ENCODE data around the gene ADAM8. TPM values are rescaled to one million over a fixed set of nuclear protein-coding genes. Genes with fewer than 3 reads are reported as not detected.
"Not testable (repeated sequence)": the region's sequence is repeated elsewhere in the genome, so short reads cannot be mapped to it uniquely, and the experiment has no call there.

The ADAM8 gene
- polyA plus RNA-seq, 3 donors from 2014 or later: 143 to 294 (median 153) TPM

GRCh38 chr10:133266056-133266795, 10.4 kb downstream of the ADAM8 start:
- H3K9me3 Mint-ChIP-seq: no peaks in the 10 kb centered on the region
- peaks cover 2 to 5% (median 4%) of the 10 kb centered on the region in 3 donors for H3K27me3 Mint-ChIP-seq (ENCODE audit: low read depth in 3 of 3)
- no peak for DNase-seq
- H3K4me3 Mint-ChIP-seq: no peak overlapping the region
- peaks cover 0 to 6% (median 6%) of the 10 kb centered on the region in 3 donors for H3K36me3 Mint-ChIP-seq
- H3K4me1 Mint-ChIP-seq: peaks cover 35 to 39% of the 10 kb centered on the region in 2 donors
- peak overlapping the region in 2 of 6 donors; percentile 38 to 70 for H3K27ac Mint-ChIP-seq

DNA sequence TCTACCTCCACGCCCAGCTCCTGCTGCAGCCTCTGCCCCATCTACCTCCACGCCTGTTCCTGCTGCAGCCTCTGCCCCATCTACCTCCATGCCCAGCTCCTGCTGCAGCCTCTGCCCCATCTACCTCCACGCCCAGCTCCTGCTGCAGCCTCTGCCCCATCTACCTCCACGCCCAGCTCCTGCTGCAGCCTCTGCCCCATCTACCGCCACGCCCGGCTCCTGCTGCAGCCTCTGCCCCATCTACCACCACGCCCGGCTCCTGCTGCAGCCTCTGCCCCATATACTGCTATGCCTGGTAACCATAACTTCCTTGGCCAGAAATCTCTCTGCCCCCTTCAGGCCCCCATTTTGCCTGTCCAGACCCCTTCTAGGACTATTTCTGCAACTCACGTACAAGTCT, 11.6 kb downstream of the ADAM8 start:
- H3K4me3 Mint-ChIP-seq: peak overlapping the region in 1 of 5 donors; percentile 58
- H3K27me3 Mint-ChIP-seq (ENCODE audit: low read depth in 3 of 3): peaks cover 2 to 11% (median 4%) of the 10 kb centered on the region in 3 donors
- DNase-seq, H3K36me3 Mint-ChIP-seq, H3K9me3 Mint-ChIP-seq: not testable (repeated sequence)
- H3K27ac Mint-ChIP-seq: peak overlapping the region in 3 of 6 donors; percentile 38 to 64 (median 53)
- H3K4me1 Mint-ChIP-seq: peaks cover 47 to 51% of the 10 kb centered on the region in 2 donors

- H3K4me1 Mint-ChIP-seq: peaks cover 53 to 57% of the 10 kb centered on the region in 2 donors
- peaks cover 2 to 13% (median 4%) of the 10 kb centered on the region in 3 donors for H3K27me3 Mint-ChIP-seq (ENCODE audit: low read depth in 3 of 3)
- peak in 1 of 3 donors; percentile 11 for DNase-seq
- H3K27ac Mint-ChIP-seq: peak overlapping the region; percentile 16 to 64 (median 44)
- H3K9me3 Mint-ChIP-seq: no peaks in the 10 kb centered on the region
- H3K36me3 Mint-ChIP-seq: peaks cover 0 to 6% (median 6%) of the 10 kb centered on the region in 3 donors
- peak overlapping the region in 4 of 5 donors; percentile 33 to 57 (median 44) for H3K4me3 Mint-ChIP-seq
Measured at GRCh38 chr10:133264461-133264860, 12.2 kb downstream of the ADAM8 start.

GRCh38 chr10:133263674-133264073, 13.0 kb downstream of the ADAM8 start:
- H3K9me3 Mint-ChIP-seq: no peaks in the 10 kb centered on the region
- DNase-seq: no peak
- peaks cover 59 to 63% of the 10 kb centered on the region in 2 donors for H3K4me1 Mint-ChIP-seq
- peak overlapping the region in 2 of 5 donors; percentile 40 to 47 for H3K4me3 Mint-ChIP-seq
- peaks cover 5 to 17% (median 6%) of the 10 kb centered on the region in 3 donors for H3K27me3 Mint-ChIP-seq (ENCODE audit: low read depth in 3 of 3)
- peak overlapping the region in 3 of 6 donors; percentile 62 to 78 (median 64) for H3K27ac Mint-ChIP-seq
- peaks cover 0 to 6% (median 6%) of the 10 kb centered on the region in 3 donors for H3K36me3 Mint-ChIP-seq

DNA sequence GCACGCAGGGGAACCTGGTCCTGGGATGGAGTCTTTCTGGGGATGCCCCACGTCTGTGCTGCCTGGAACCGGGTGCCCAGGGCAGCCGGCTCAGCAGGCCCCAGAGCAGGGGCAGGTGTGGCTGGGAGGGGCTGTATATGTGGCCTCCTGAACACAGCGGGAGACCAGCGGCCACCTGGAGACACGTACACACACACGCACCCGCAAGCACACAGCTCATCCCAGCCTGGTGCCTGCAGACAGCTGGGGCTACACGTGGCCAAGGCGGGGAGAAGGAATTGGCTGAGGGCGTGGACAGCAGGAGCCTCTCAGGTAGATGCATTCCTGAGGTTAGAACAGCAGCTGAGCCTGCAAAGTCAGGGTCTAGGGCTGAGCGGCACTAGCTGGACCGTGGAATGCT, 14.0 kb downstream of the ADAM8 start:
- H3K9me3 Mint-ChIP-seq: no peaks in the 10 kb centered on the region
- H3K27me3 Mint-ChIP-seq (ENCODE audit: low read depth in 3 of 3): peaks cover 5 to 17% (median 6%) of the 10 kb centered on the region in 3 donors
- DNase-seq: no peak
- peak overlapping the region in 4 of 5 donors; percentile 75 to 81 (median 78) for H3K4me3 Mint-ChIP-seq
- peaks cover 66 to 71% of the 10 kb centered on the region in 2 donors for H3K4me1 Mint-ChIP-seq
- H3K36me3 Mint-ChIP-seq: peaks cover 0 to 6% (median 6%) of the 10 kb centered on the region in 3 donors
- H3K27ac Mint-ChIP-seq: peak overlapping the region in 5 of 6 donors; percentile 36 to 84 (median 55)

GRCh38 chr10:133261726-133262325, 14.8 kb downstream of the ADAM8 start:
- peaks cover 0 to 6% (median 6%) of the 10 kb centered on the region in 3 donors for H3K36me3 Mint-ChIP-seq
- H3K4me3 Mint-ChIP-seq: peak overlapping the region; percentile 72 to 81 (median 76)
- H3K27ac Mint-ChIP-seq: peak overlapping the region in 5 of 6 donors; percentile 23 to 88 (median 82)
- peaks cover 5 to 17% (median 6%) of the 10 kb centered on the region in 3 donors for H3K27me3 Mint-ChIP-seq (ENCODE audit: low read depth in 3 of 3)
- peaks cover 75 to 79% of the 10 kb centered on the region in 2 donors for H3K4me1 Mint-ChIP-seq
- no peaks in the 10 kb centered on the region for H3K9me3 Mint-ChIP-seq
- DNase-seq: peak; percentile 70 to 74 (median 71)

- Mint-ChIP-seq H3K27ac (peak overlapping the region in 5 of 6 donors; percentile 23 to 88 (median 74)), H3K36me3 (peaks cover 0 to 6% (median 6%) of the 10 kb centered on the region in 3 donors), H3K4me1 (peaks cover 74 to 79% of the 10 kb centered on the region in 2 donors), H3K4me3 (peak overlapping the region; percentile 62 to 81 (median 65)), H3K9me3 (no peaks in the 10 kb centered on the region), H3K27me3 (ENCODE audit: low read depth in 3 of 3) (peaks cover 5 to 17% (median 6%) of the 10 kb centered on the region in 3 donors)
- DNase-seq: peak; percentile 74 to 75 (median 75)
Measured at GRCh38 chr10:133260895-133261725, 15.6 kb downstream of the ADAM8 start.

- DNase-seq: no peak
- Mint-ChIP-seq H3K27me3 (ENCODE audit: low read depth in 3 of 3) (peaks cover 5 to 18% (median 6%) of the 10 kb centered on the region in 3 donors), H3K4me1 (peaks cover 64 to 66% of the 10 kb centered on the region in 2 donors), H3K9me3 (no peaks in the 10 kb centered on the region), H3K27ac (peak overlapping the region; percentile 71 to 89 (median 86)), H3K36me3 (no peaks in the 10 kb centered on the region), H3K4me3 (peak overlapping the region; percentile 44 to 64 (median 55))
Measured at GRCh38 chr10:133259602-133259989, 17.1 kb downstream of the ADAM8 start.

DNA sequence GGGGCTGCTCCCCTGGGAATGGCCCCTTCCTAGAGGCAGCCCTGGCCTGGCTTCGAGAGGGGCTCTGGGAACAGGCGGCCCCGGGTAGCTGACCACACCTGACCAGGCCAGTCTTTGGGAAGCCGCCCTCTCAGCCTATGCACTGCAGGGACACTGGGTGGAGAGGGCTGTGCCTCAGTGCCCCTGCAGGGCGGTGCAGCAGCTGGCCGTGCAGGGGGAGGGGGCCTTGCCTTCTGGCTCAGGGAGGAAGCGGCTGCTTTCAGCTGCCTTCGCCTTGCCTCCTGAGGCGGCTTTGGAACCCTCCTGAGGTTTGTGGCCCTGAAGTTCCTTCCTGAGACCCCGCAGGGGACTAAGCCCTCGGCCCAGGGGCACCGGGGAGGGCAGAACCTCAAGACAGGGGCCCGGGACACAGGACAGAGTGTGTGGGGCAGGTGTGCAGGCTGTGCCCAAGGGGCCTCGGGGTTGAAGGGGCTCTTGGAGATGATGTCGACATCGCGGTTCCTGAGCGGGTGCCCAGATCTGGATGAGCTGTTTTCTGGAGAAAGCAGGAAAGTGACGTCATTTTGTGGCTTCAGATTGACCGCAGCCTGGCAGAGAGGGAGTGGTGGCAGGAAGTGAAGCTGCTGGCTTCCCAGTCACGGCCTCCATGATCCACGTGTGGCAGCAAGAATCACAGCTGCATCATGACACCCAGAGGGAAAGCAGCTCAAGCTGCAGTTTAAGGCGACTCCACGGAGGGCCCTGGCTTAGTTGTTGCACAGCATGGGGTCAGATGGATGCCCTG, 17.7 kb downstream of the ADAM8 start:
- DNase-seq: peak; percentile 59 to 65 (median 61)
- Mint-ChIP-seq H3K9me3 (no peaks in the 10 kb centered on the region), H3K4me3 (peak overlapping the region; percentile 44 to 64 (median 55)), H3K4me1 (peaks cover 58 to 61% of the 10 kb centered on the region in 2 donors), H3K27ac (peak overlapping the region; percentile 71 to 89 (median 86)), H3K36me3 (no peaks in the 10 kb centered on the region), H3K27me3 (ENCODE audit: low read depth in 3 of 3) (peaks cover 3 to 17% (median 8%) of the 10 kb centered on the region in 3 donors)

DNA sequence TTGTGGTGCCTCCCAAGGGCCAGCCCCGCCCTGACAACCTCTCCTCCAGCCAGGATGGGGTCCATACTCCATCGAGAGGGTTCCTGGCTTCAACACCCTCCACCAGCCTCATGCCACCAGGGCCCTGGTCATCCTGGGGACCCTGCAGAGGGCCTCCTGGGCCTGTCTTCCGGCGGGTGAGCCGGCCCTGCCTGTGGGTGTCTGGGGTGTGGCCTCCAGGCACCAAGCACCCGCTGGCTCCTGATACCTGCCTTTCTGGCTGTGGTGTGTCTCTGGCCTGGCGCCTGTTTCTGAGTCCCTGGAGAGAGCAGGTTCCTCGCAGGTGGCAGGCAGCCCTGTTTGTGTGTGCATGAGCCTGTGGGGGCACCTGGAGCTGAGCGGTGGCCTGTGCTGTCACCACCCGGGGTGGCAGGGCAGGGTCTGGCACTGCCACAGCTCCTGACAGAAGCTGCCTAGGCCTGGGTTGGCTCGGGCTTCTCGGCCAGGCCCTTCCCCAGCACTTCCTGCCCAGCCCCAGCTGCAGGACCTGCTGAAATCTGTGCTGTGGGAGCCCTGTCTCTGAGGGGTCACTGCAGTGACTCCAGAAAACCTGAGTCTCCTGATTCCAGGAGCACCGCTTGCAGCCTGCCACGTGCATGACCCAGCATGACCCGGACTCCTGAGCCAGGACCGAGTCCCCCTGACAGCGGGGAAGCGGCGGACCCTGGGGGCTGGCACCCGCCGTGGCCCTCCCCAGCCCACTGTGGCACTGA, 18.4 kb downstream of the ADAM8 start:
- peak overlapping the region in 4 of 5 donors; percentile 27 to 63 (median 48) for H3K4me3 Mint-ChIP-seq
- peaks cover 3 to 17% (median 8%) of the 10 kb centered on the region in 3 donors for H3K27me3 Mint-ChIP-seq (ENCODE audit: low read depth in 3 of 3)
- peak in 2 of 3 donors; percentile 30 to 34 for DNase-seq
- H3K4me1 Mint-ChIP-seq: peaks cover 52 to 54% of the 10 kb centered on the region in 2 donors
- no peaks in the 10 kb centered on the region for H3K36me3 Mint-ChIP-seq
- peak overlapping the region; percentile 37 to 72 (median 60) for H3K27ac Mint-ChIP-seq
- H3K9me3 Mint-ChIP-seq: no peaks in the 10 kb centered on the region

DNA sequence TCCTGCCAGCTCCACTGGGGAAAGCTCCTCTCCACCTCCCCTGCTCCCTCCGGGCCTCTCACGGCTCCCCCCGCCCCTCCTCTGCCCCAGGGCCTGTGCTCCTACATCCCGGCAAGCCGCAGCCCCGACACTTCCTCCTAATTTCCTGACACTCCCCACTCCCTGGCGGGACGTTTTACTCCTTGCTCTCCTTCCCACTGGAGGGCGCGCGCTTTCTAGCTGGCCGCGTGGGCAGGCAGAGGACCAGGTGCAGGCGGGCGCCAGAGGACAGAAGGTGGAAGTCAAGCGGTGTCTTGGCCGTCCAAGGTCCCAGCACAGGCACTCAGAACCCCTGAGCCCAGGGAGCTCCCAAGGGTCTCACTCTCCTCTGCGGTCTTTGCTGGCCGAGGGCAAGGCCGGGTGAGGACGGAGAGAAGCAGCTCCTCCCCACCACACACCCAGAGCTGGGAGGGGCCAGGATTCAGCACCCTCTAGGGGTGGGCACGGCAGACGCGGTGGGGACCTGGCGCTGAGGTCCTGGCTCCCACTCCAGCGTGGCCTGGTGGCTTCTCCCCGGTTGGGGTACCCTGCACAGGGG, 19.1 kb downstream of the ADAM8 start:
- Mint-ChIP-seq H3K36me3 (no peaks in the 10 kb centered on the region), H3K4me3 (peak overlapping the region in 4 of 5 donors; percentile 38 to 63 (median 56)), H3K27me3 (ENCODE audit: low read depth in 3 of 3) (peaks cover 3 to 17% (median 8%) of the 10 kb centered on the region in 3 donors), H3K27ac (peak overlapping the region in 5 of 6 donors; percentile 36 to 77 (median 46)), H3K9me3 (no peaks in the 10 kb centered on the region), H3K4me1 (peaks cover 46 to 47% of the 10 kb centered on the region in 2 donors)
- peak; percentile 24 to 43 (median 33) for DNase-seq
